Neural cell (in vitro differentiated cells): ENCODE results near the gene AKT3. TPM values are rescaled to one million over a fixed set of nuclear protein-coding genes. Genes with fewer than 3 reads are reported as not detected.

Experiments
- H2AFZ ChIP-seq: fragments of 200-600, 300-800 bp; sonication (generic), shearing (Covaris generic); 2 replicates; pipeline ENCODE4 v1.6.0; 2014; ENCODE audit warnings: low read depth, mild to moderate bottlenecking, antibody characterized with exemption, low read length, moderate library complexity
- H3F3A ChIP-seq: fragments of 200-600 bp; shearing (Covaris generic); 2 replicates; pipeline ENCODE4 v1.6.1; 2016; ENCODE audit warnings: mild to moderate bottlenecking, moderate library complexity, mixed read lengths, antibody characterized with exemption, low read length; ENCODE audit not compliant: insufficient read depth, poor library complexity, severe bottlenecking
- H3K27ac ChIP-seq: fragments of 200-600, 300-800 bp; sonication (generic), shearing (Covaris generic); 2 replicates; pipeline ENCODE4 v1.5.1; 2014; ENCODE audit warnings: mild to moderate bottlenecking, low read length, moderate library complexity
- H3K27me3 ChIP-seq: fragments of 300-800, 200-600 bp; sonication (generic), shearing (Covaris generic); 2 replicates; pipeline ENCODE4 v1.6.0; 2014; ENCODE audit warnings: mild to moderate bottlenecking, low read depth, low read length, moderate library complexity; ENCODE audit not compliant: insufficient read depth
- H3K36me3 ChIP-seq: fragments of 300-800, 200-600 bp; sonication (generic), shearing (Covaris generic); 2 replicates; pipeline ENCODE4 v1.5.1; 2014; ENCODE audit warnings: mild to moderate bottlenecking, antibody characterized with exemption, low read length, moderate library complexity; ENCODE audit not compliant: insufficient read depth
- H3K4me2 ChIP-seq: fragments of 300-800, 200-600 bp; sonication (generic), shearing (Covaris generic); 2 replicates; pipeline ENCODE4 v1.6.0; 2014; ENCODE audit warnings: mild to moderate bottlenecking, low read length
- H3K4me3 ChIP-seq: fragments of 300-800, 200-600 bp; sonication (generic), shearing (Covaris generic); 2 replicates; pipeline ENCODE4 v1.5.1; 2014; ENCODE audit warnings: mild to moderate bottlenecking, low read length, moderate library complexity
- H3K79me2 ChIP-seq: fragments of 200-600 bp; shearing (Covaris generic); replicated peaks from 2 replicates; pipeline ENCODE4 v1.6.0; 2014; ENCODE audit warnings: mild to moderate bottlenecking, low read length, moderate library complexity; ENCODE audit not compliant: insufficient read depth
- H3K9ac ChIP-seq: fragments of 300-800, 200-600 bp; sonication (generic), shearing (Covaris generic); 2 replicates; pipeline ENCODE4 v1.6.1; 2016; ENCODE audit warnings: mild to moderate bottlenecking, low read length, mixed read lengths
- H3K9me2 ChIP-seq: fragments of 200-600 bp; shearing (Covaris generic); 2 replicates; pipeline ENCODE4 v1.6.1; 2016; ENCODE audit warnings: mild to moderate bottlenecking, low read length, mixed read lengths; ENCODE audit not compliant: insufficient read depth
- H3K9me3 ChIP-seq: fragments of 200-600, 300-800 bp; sonication (generic), shearing (Covaris generic); 2 replicates; pipeline ENCODE4 v1.6.1; 2016; ENCODE audit warnings: mild to moderate bottlenecking, mixed run types, low read length, moderate library complexity, mixed read lengths
- H4K20me1 ChIP-seq: fragments of 200-600 bp; shearing (Covaris generic); 2 replicates; pipeline ENCODE4 v1.6.1; 2016; ENCODE audit warnings: mild to moderate bottlenecking, mixed run types; ENCODE audit not compliant: insufficient read depth
- CTCF ChIP-seq: fragments of 450-650 bp; IDR thresholded peaks from 2 replicates; pipeline ENCODE4 v1.5.1; 2014; ENCODE audit warnings: antibody characterized with exemption, mild to moderate bottlenecking, moderate library complexity; ENCODE audit not compliant: poor library complexity, severe bottlenecking
- EP300 ChIP-seq: fragments of 450-650 bp; conservative IDR thresholded peaks from 2 replicates; pipeline ENCODE4 v1.6.1; 2014; ENCODE audit warnings: antibody characterized with exemption, mild to moderate bottlenecking, moderate library complexity; ENCODE audit not compliant: poor library complexity, severe bottlenecking
- EZH2 ChIP-seq: fragments of 200-600, 300-800 bp; shearing (Covaris generic), sonication (generic); IDR thresholded peaks from 2 replicates; pipeline ENCODE4 v1.6.1; 2014; ENCODE audit warnings: antibody characterized with exemption, low read length, borderline replicate concordance, mild to moderate bottlenecking; ENCODE audit not compliant: insufficient read depth, poor library complexity, severe bottlenecking
- MXI1 ChIP-seq: fragments of 450-650 bp; conservative IDR thresholded peaks from 2 replicates; pipeline ENCODE4 v1.6.1; 2014; ENCODE audit warnings: antibody characterized with exemption, mild to moderate bottlenecking; ENCODE audit not compliant: poor library complexity, severe bottlenecking
- POLR2AphosphoS5 ChIP-seq: IDR thresholded peaks from 2 replicates; pipeline ENCODE4 v1.6.1; 2012
- RAD21 ChIP-seq: fragments of 450-650 bp; conservative IDR thresholded peaks from 2 replicates; pipeline ENCODE4 v1.6.1; 2014; ENCODE audit warnings: antibody characterized with exemption, mild to moderate bottlenecking, moderate library complexity
- SMC3 ChIP-seq: fragments of 450-650 bp; conservative IDR thresholded peaks from 2 replicates; pipeline ENCODE4 v1.6.1; 2014; ENCODE audit warnings: antibody characterized with exemption, mild to moderate bottlenecking, moderate library complexity; ENCODE audit not compliant: poor library complexity
- TAF1 ChIP-seq: IDR thresholded peaks from 2 replicates; pipeline ENCODE4 v1.6.1; 2012; ENCODE audit warnings: low read depth
- polyA plus RNA-seq: library from polyadenylated mRNA; depleted of rRNA; stranded (reverse); fragments of >200 nt; gene quantifications from 2 replicates; pipeline ENCODE4 v1.2.3, GENCODE V29; 2014

The AKT3 gene
- polyA plus RNA-seq, 1 donor from 2014 or later, result 46.0 TPM

DNA sequence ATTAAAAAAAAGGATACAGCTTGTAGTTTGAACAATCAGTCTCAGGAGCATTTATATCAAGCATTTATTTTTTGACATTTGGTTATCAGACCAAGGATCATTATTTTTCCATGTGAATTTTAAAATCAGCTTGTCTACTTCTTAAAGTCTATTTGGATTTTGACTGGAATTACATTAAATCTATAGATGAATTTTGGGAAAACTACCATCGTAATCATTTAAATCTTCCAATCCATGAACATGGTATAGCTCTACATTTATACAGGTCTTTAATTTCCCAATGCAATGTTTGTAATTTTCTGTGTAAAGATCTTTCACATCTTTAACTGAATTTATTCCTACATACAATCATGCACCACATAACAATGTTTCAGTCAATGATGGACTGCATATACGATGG lies 203.2 kb downstream of the AKT3 start:
- Histone ChIP-seq H3K9me2 (no peaks in the 10 kb centered on the region), H3K36me3 (no peaks in the 10 kb centered on the region), H3K27ac (no peak overlapping the region), H3K4me2 (no peak overlapping the region), H3K27me3 (no peaks in the 10 kb centered on the region), H3K9ac (no peak overlapping the region), H3F3A (no peaks in the 10 kb centered on the region), H2AFZ (no peak overlapping the region), H4K20me1 (no peaks in the 10 kb centered on the region), H3K4me3 (no peak overlapping the region), H3K79me2 (no peaks in the 10 kb centered on the region), H3K9me3 (no peaks in the 10 kb centered on the region)
- TF ChIP-seq MXI1 (no peak), POLR2AphosphoS5 (no peak), EZH2 (no peak), EP300 (no peak), SMC3 (no peak), TAF1 (no peak), RAD21 (no peak)

GRCh38 chr1:243645281-243645680 lies 204.8 kb downstream of the AKT3 start:
- TF ChIP-seq EZH2 (no peak), CTCF (no peak), POLR2AphosphoS5 (no peak), SMC3 (no peak)
- no peak overlapping the region for H3K9ac ChIP-seq
- no peaks in the 10 kb centered on the region for H3K9me2 ChIP-seq

DNA sequence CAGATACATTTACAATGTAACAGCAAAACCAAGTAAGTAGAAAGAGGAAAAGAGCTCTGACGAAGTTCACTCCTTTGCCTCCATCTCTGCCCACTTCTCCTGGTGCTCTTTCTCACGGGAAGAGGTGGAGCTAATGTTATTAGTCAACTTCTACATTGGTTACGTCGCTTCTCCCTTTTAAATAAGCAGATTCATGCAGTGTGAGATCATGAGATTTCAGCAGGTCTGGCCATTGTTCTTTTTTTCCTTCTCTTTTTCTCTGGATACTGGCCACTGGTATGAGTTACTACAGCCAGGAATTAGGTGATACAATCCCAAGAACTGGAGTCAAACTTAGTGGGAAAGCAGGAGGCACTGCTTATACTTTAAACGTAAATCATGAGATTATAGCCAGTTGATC lies 207.1 kb downstream of the AKT3 start:
- peaks cover 5% of the 10 kb centered on the region for H3K9me3 ChIP-seq
- TF ChIP-seq EP300, result no peak
- no peak overlapping the region for H2AFZ ChIP-seq
- no peaks in the 10 kb centered on the region for H3K9me2 ChIP-seq
- H3K27ac ChIP-seq, result no peak overlapping the region
- no peak overlapping the region for H3K4me3 ChIP-seq
- no peaks in the 10 kb centered on the region for H3F3A ChIP-seq
- H3K9ac ChIP-seq, result no peak overlapping the region
- H3K4me2 ChIP-seq, result no peak overlapping the region
- H3K36me3 ChIP-seq, result peaks cover 6% of the 10 kb centered on the region
- H4K20me1 ChIP-seq, result no peaks in the 10 kb centered on the region
- H3K27me3 ChIP-seq, result no peaks in the 10 kb centered on the region
- no peaks in the 10 kb centered on the region for H3K79me2 ChIP-seq

More at GRCh38 chr1:243645281-243645680, 204.8 kb downstream of the AKT3 start:
- H3K79me2 ChIP-seq, result no peaks in the 10 kb centered on the region
- no peak overlapping the region for H2AFZ ChIP-seq
- H3K27me3 ChIP-seq, result no peaks in the 10 kb centered on the region
- H3K36me3 ChIP-seq, result peaks cover 4% of the 10 kb centered on the region
- H3K27ac ChIP-seq, result no peak overlapping the region
- H3K9me3 ChIP-seq, result peaks cover under 1% of the 10 kb centered on the region
- H3K4me2 ChIP-seq, result no peak overlapping the region
- no peaks in the 10 kb centered on the region for H4K20me1 ChIP-seq
- no peak overlapping the region for H3K4me3 ChIP-seq
- H3F3A ChIP-seq, result no peaks in the 10 kb centered on the region
